Measurements from ENCODE around the gene ARID3B.

Gene ARID3B

DNA sequence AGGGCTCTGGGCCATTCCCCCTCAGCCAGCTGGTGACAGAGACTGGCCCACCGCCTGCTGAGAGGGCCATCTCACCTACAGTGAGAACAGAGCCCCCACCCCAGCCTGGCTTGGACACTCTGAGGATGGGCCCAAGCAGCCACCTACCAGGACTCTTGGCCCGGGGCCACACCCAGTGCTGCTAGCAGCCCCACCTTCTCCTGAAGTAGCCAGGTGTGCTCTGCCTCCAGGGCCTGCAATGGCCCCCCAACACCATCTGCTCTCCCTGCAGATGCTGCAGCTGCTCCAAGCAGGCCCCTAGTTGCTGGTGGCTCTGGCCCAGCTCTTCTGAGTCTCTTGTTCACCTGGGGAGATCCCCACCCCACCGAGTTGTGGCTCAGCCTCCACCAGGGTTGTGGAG lies 67.8 kb downstream of the ARID3B start:
- peak; percentile 30 for DNase-seq

DNA sequence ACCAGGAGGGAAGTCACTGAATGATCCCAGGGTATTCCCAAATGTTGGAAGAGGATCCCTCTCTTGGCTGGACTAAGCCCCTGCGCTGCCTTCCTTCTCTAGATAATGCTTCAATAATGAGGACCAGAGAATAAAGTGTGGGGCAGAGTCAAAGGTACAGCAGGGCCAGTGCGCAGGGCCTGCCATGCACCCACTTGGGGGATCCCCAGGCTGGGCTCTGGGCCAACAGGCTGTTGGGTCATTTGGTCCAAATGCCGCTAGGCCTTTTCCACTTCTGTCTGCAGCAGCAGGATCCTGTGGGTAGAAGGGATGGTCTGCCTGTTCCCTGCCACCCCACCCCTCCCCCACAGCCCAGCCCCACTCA lies 68.9 kb downstream of the ARID3B start:
- no peak for DNase-seq

DNA sequence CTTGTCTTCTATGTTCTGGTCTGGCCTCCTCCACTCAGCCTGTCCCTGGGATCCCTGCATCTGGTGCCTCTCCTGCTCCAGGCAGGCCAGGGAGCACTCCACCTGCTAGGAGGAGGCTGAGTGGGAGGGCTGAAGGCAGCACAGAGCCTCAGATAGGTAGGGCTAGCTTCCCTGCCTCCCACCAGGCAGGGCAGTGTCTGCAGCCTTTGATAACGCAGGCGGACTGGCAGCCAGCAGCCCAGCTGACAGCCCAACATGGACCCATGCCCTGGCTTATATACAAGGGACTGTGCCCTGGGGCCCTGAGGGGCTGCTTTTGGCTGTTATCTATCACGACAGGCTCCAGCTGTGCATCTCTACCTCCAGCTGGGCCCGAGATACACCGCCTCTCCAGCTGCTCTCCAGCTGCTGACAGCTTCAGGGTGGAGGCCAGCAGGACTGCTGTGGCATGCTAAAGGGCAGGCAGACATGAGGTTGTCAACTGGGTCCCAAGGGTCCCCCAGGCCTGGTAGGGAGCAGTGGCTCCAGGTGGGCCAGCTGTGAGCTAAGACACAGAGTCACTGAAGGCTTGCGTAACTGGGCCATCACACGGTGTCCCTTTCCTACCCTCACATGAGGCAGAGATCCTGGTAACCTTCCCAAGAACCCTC lies 69.4 kb downstream of the ARID3B start:
- DNase-seq: no peak

- DNase-seq: no peak
Observed at GRCh38 chr15:74611341-74611740, 70.3 kb downstream of the ARID3B start.

GRCh38 chr15:74611834-74612233 lies 70.8 kb downstream of the ARID3B start:
- no peak for DNase-seq

DNA sequence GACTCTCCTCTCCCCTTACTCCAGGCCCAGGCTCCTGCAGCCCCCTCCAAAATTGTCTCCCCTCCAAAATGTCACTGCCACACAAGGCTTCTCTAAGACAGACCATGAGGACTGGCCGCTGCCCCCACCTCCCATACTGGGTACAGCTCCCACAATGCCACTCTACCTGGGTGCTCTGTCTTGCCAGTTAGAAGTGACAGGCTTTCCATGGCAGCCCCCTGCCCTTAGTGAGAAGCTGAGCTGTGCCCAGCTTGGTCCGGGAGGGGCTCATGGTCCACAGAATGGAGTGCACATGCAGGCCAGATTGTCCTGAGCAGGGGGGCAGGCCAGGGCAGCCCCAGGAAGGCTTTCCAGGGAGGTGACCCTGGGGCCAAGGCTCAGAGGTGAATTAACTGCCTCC lies 71.7 kb downstream of the ARID3B start:
- no peak for DNase-seq

GRCh38 chr15:74613089-74613952 lies 72.3 kb downstream of the ARID3B start:
- DNase-seq: no peak

DNA sequence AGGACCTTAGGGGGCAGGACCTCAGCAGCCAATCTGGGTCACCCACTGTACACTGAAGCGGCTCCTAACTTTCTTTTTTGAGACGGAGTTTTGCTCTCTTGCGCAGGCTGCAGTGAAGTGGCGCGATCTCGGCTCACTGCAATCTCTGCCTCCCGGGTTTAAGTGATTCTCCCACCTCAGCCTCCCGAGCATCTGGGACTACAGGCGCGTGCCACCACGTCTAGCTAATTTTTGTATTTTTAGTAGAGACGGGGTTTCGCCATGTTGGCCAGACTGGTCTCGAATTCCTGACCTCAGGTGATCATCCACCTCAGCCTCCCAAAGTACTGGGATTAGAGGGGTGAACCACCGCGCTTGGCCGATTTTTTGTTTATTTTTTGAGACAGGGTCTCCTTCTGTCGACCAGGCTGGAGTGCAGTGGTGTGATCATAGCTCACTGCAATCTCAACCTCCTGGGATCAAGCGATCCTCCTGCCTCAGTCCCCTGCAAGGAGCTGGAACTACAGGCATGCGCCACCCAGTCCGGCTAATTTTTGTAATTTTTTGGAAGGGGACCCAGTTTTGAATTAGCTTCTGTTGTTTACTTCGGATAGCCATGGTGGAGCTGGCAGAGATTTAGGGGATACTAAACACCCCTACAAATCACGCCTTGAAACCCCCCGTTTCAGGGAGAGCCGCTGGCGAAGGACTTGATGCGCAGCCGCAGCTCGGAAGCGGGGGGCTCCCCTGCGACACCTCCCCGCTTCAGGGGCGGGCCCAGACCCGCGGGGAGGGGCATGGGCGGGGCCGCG lies 73.1 kb downstream of the ARID3B start:
- no peak for DNase-seq

DNA sequence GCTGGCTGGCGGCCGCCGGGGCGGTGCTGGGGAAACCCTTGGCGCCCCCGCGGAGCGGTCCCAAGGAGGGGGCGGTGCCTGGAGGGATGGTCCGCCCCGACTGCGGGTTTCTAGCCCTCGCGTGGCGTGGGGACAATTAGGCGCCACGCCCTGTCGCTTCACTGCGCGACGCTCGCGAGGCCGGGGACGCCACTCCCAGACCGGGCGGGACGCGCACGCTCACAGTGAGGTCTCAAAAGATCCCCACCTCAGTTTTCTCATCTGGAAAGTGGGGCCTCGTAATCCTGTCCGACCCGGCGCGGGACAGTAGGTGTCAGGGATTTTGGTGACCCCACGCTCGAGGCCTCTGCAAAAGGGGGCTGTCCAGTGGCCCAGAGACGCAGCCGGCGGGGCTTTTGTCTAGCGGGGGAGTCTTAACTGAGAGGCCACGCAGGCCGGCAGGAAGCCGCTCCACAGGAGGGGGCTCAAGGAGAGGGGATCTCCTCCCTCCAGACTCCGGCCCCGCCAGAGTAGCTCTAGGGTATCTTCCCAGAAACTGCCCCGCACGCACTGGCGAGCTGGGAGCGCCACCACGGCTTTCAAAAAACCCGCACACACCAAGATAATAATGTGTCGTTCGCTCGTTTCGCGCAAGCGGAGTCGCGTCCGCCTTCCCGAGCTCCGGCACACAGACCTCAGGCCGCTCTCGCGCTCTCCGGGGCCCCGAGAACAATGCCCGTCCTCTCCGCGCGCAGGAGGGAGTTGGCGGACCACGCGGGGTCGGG lies 73.9 kb downstream of the ARID3B start:
- DNase-seq: peak; percentile 88

DNA sequence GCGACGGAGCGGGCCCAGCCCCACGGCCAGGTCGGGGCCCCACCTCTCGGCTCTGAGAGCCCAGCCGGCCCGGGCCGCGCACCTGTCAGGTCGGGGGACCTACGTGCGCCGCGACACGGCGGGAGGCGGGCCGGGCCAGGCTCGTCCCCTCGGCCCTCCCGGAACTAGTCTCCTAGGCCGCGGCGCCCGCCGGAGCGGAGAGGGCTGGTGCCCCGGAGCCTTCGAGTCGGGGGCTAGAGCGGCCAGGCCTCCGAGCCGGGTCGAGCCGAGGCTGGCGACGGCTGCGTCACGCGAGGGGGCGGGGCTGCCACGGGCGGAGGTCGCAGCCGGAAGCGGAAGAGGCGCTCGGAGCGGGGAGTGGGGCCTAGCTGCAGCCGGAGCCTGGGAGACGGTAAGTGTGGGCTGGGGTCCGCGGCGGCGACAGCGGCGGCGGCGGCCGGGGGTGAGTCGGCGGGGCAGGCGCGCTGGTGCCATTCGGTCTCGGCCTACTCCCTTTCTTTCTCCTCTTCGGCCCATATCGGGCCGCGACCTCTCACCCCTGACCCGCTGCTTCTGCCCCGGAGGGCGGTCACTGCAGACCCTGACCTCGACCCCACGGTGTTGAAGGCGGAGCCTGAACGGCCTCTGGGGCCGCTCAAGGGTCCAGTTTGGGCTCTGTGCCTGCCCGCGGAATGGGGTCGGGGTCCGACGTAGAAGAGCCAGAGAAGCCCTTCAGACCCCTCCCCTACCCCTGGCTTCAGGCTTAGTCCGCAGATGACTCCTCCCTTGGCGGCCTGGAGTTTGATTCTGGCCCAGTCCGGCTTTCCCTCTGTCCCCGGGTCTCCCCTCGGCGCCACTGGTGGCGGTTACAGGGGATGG lies 74.7 kb downstream of the ARID3B start, which contains the start of gene CLK3:
CLK3 (plus strand) TSS at position 329 of the 858 bp plus-strand sequence. CDS start 3,361 bp downstream, outside the sequence.
- DNase-seq: peak; percentile 98

- peak; percentile 51 for DNase-seq
Observed at GRCh38 chr15:74616366-74616939, 75.4 kb downstream of the ARID3B start.

DNA sequence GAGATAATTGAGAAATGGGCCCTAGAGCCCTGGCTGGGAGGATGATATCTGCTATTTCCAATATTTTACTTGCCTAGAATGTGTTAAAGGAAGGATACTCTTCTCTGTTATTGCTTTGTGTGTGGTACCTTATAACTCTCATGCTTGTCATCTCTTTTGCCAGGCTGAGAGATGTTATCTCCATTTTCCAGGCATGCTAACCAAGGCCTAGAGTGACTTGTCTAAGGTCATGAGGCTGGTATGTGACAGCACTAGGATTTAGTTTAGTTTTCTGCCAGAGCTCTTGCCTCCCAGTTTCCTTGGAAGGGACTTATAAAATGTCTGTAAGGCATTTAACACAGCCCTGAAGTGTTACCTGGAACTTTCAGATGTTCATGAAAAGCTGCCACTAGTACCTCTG lies 76.0 kb downstream of the ARID3B start:
- DNase-seq: no peak

- DNase-seq: no peak
Observed at GRCh38 chr15:74618841-74619596, 78.0 kb downstream of the ARID3B start.

DNA sequence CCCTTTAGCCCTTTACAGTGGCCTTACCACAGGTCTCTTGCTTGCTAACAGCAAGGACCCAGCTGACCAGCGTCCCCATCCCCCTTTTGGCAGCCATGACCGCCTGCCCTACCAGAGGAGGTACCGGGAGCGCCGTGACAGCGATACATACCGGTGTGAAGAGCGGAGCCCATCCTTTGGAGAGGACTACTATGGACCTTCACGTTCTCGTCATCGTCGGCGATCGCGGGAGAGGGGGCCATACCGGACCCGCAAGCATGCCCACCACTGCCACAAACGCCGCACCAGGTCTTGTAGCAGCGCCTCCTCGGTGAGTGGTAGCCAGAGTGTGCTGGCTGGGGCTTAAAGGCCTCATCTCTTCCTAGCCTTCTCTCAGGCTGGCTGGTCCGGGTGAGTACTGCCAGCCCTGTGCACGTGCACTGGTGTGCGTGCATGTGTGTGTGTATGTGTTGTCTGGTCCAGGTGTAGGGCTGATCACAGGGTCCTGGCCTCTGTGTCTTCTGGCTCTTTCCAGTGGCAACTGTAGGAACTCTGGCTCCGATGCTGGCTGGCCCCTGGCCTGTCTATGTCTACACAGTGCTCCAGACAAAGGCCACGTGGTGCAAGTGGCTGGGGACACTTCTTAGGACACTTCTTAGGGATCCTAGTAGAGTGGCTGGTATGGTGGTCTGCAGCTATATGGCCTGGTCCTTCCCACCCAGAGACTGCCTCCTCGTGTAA lies 79.1 kb downstream of the ARID3B start:
- no peak for DNase-seq

DNA sequence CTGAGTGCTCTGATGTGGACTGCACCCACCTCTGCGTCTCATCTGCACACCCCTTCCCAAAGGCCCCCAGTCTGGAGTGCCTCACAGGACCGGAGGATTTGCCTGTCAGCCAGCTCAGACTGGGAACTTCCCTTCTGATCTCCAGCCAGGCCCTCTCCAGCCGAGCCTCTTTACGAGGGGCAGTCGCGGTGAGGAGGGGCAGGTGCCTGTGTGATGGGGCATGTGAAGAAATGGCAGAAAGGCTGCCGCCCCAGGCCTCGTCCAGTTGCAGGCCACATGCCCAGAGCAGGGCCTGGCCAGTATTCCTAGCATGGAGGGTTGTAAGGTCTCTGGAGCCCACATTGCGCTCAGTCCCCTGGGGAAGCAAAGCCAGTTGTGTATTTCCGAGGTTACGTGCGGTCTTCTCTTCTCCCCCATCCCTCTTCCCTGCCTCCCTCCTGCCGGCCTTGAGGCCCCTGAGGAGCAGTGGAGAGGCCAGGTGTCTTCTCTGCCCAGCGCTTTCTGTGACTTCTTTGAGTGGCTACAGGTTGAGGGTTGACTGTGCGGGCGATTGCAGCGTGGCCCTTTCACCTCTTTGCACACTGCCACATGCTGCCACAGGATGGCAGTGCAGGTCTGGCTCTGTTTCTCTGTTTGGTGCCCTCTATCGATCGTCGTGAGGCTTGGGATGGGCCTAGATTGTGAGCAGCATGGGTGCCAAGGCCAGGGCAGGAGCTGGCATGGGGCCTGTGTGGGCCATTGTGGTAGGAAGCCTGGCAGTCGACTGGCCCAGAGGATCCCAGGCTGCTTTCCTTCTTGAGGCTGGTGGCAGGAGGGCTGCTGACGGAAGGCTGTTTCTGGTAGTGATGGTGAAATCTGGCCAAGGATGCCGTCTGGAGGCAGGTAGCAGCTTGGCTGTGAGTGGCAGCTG lies 79.9 kb downstream of the ARID3B start:
- peak; percentile 88 for DNase-seq

- no peak for DNase-seq
Observed at GRCh38 chr15:74621546-74621920, 80.5 kb downstream of the ARID3B start.

DNA sequence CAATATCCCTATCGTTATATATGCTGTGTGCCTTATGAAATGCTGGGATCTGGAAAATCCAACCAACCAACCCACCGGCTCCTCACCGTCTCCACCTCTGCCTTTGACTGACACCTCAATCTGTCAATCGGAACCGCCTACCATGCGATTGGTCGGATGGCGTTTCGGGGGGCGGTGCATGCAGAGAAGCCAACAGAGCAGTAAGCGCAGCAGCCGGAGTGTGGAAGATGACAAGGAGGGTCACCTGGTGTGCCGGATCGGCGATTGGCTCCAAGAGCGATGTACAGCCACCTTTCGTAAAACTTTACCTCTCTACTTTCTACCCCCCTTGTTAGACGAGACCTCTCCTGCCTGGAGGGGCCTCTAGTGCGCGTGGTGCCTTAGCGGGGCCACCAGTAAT lies 80.9 kb downstream of the ARID3B start:
- peak; percentile 45 for DNase-seq

DNA sequence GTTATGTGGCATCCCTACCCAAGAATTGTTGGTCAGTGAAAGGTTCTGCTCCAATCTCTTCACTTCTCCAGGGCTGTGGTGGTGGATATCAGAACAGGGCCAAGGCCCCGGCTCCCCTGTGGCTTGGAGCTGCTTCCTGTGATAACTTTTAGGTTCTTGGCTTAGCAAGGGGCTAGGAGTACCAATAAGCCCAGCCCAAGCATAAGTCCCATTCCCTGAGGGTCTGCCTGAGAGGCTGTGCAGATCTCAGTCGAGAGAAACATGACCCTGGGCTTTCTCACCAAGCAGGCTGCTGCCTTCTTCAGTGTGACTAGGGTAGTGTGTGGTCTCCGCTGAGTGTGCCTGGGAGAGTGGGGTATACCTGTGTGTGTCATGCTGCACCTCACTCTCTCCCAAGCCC lies 81.7 kb downstream of the ARID3B start:
- DNase-seq: no peak

Measured in NCI-H82 (cell line).